Measurements from ENCODE around the gene LINC01488.

Gene LINC01488

DNA sequence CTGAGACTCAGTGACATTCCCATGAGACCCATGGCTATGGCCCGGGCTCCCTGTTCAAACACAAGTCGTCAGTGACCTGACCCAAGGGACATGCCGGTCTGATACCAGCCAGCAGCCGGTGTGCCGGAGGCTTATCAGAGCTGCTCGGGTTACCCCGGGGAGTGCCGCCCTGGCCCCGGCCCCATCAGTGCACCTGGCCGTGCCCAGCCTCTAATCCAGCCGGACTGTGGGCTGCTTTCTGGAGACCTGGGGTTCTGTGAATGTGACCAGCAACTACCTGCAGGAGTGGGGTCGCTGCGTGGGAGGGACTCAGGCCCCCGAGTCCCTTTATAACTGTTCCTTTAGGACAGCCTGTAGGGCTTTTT is 52.7 kb downstream of the LINC01488 start:
- no peak for DNase-seq

DNA sequence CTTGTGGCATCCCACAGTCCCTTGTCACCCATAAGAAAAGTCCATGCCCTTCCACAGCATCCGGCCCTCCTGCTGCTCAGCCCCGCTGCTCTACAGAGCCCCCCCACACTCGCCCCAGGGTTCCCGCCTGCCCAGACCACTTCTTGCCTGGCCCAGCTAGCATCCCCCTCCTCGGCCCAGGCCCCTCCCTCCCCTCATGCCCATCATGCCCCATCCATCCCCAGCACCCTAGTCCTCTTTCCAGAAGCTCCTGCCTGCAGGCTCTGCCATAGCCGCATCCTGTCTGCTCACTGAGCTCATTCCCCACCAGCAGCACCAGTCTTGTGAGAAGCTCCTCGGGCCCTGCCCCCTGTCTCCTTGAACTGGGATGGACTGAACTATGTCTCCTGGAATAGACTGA is 54.4 kb downstream of the LINC01488 start:
- DNase-seq: no peak

DNA sequence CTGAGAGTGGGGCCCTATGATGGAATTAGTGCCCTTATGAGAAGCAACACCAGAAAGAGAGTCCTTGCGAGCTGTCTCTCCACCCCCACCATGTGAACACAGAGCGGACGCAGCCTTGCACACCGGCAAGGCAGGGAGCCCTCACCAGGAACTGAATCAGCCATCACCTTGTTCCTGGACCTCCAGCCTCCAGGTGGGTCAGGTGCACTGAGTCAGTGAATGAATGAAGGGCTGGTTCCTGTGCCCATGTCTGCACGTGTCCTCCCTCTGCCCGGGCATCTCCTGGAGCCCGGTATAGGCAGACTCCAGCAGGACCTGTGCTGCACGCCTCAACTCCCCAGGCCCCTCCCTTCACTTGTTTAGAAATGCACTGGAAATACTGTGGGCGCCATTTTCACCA is 54.9 kb downstream of the LINC01488 start:
- no peak for DNase-seq

DNA sequence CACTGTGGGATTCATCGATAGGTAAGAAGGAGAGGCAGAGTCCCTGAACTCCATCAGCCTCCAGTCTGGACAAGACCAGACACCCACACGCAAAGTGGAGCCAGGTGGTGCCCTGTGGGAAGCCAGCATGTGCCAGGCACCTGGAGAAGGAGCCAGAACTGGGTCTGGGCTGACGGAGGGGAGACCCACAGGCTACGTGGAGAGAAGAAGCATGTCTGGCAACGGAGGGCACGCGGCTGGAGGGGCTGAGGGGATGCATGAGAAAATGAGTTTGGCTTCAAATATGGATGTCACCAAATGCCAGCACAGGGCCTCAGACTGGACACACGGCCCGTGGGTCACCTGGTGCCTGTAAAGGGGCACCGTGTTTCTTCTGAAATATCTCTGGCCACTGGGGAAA is 55.7 kb downstream of the LINC01488 start:
- no peak for DNase-seq

DNA sequence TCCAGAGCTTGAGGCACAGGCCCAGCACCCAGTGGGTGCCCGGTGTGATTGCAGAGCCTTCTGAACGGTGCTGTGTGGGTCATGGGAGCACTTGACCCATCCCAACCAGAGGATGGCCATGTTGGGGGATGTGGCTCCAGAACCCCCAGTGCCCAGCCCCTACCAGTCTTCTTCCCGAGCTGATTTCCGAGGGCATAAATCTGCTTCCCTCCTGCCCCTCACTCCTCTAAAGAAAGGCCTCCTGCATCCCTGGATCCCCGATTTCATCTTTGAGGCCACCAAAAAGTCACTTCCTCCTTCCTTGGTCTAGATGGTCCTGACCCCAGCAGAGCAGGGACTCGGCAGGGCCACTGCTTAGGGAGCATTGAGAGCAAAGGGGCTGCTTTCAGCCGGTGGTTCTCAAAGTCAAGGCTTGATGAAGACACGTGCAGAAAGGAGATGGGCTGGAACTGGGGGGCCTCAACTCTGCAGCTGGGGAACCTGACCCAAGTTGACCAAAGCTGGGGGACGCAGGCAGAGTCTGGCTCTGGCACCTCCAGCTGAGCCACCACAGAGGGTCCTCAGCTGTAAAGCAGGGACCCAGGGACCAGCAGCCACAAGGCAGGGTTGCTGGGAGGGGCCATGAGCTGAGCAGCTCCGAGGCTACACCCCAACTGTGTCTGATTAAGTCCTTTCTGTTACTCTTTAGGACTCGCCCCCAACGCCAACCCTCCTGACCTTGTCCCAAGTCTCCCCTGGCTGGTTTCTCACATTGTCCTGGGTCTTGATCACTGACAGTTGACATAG is 56.6 kb downstream of the LINC01488 start:
- DNase-seq: no peak

DNA sequence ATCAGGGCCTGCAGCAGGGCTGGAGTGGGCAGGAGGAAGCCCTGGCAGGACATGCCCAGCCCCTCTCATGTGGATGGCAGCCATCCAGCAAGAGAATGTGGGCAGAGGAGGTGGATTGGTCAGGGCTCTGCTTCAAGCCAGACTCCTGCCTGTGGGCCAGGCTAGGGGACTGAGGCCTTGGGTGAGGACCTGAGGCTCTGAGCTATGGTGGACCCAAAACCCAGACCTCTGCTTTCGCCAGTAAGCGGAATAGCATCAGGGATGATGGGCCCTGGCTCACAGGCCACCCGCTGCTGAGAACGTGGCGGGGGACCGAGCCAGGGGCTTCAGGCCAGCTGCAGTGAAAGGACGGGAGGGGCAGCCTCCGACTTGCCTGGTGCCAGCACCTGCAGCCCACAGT is 57.4 kb downstream of the LINC01488 start:
- DNase-seq: no peak

DNA sequence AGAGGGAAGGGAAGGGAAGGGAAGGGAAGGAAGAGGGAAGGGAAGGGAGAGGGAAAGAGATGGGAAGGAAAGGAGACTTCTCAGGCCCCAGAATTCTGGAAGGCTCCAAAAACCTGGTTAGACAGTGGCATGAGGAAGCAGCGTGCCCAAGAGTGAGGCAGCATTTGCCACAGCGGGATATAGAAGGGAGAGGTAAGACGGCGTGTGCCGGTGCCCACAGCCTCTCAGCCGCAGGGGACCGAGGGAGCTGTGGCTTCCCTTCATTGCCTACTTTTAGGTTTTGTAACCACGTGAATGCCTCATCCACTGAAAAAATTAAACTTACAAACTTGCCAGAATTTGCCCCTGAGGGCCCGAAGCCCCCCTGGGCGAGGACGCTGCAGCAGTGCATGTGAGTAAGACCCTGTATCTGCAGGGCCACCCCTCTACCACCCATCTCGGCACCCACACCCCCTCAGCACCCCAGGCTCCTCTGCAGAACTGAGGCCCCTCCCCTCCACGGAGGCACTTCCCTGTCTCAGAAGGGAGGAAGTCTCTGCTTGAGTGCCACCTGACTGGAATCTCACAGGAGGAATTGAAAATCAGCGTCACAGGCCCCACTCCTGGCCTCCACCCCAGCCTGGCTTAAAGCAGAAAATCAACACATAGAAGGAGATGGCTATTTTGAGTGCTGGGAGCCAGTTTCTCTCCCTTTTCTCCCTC is 58.1 kb downstream of the LINC01488 start:
- peak; percentile 27 for DNase-seq

DNA sequence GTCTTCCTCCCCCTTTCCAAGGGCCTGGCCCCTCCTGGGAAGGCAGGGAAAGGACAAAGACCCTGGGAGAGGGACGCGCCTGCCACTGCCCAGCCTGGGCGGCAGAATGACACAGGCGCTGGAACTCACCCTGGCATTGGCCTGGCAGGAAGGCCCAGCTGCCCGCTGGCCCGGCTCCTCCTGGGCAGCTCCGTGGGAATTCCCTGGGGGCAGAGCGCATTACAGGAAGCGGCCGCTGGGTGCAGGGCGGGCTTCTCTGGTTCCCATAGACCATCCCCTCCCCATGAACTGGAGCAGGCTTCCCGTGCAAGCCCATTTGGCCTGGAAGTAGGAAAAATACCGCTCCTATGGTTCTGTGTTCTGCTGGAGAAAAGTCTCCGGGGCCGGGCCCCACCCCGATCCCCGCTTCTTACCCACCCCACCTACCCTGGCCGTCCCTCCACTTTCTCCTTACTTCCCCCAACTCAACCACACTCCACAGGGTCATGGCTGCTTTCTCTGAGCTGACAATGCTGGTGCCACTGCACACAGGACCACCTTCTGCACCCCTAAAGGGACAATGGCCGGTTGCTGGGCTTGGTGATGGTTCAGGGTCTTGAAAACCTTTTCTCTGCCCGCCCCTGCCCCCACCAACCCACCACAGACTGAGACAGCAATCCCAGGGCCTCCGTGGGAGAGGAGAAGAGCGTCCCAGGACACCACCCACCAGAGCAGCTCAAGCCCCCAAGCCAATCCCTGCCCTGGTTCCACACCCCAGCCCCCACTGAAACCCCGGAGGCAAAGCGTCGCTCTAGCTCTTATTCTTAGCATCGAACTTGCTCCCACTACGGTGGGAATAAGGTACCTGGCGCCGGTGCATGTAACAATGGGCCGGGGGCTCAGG is 58.9 kb downstream of the LINC01488 start:
- DNase-seq: no peak

DNA sequence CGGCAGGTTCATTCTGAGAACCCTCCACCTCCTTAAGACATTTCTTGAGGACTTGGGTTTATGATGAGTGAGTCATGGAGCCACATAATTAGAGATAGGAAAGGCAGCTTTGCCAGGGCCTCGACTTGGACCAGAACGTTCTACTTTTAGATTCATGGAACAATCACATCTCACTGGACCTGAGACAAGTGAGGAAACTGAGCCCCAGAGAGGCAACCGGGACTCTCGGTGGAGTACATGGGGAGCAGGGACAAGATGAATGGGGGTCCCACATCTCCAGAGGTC is 59.5 kb downstream of the LINC01488 start:
- DNase-seq: no peak

GRCh38 chr11:69541501-69542313 is 60.2 kb downstream of the LINC01488 start:
- DNase-seq: no peak

DNA sequence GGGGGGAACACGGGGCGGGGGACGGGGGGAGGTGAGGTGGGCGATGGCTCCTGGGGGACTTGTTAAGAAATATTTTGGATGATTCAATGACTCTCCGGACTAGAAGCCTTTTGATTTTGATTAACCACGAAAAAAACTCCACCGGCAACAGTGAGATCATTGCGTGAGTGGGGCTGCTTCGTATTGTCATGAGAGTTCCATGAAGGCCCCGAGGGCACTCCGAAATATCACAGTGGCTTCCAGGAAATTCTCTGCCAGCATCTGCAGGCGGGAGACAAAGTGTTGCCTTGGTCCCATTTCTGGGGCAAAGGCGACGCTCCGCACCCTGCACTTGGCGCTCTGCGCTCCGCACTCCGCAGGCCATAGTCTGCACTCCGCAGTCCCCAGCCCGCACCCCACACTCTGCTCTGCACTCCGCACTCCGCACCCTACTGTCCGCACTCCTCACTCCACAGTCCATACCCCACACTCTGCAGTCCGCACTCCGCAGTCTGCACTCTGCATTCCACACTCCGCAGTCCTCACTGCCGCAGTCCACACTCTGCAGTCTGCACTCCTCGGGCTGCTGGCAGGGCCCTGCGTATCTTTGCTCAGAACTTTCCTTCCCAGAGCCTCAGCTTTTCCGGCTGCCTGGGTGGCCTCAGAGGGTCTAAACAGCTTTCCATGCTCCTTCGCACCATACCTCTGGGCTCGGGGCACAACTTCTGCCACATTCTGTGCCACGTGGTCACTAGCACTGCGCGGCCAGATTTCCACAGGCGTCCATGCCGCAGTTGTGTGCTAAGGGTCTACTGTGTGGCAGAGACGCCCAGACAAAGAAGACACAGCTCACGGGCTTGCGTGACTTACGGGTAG is 61.1 kb downstream of the LINC01488 start:
- DNase-seq: no peak

Measured in RPMI8226 (cell line).